HEK293 (cell line): Measurements from ENCODE around the gene CD109.

Source experiments
- CTCF ChIA-PET: fragments of 350-600 bp; formaldehyde crosslinking; extraction: SDS; loops from one replicate; lab custom pipeline; 2021; ENCODE audit warnings: antibody characterized with exemption; lab: Yijun Ruan, JAX
- POLR2A ChIA-PET: fragments of 300-600 bp; formaldehyde crosslinking; extraction: SDS; loops from one replicate; lab custom pipeline; 2020; ENCODE audit warnings: antibody characterized with exemption, inconsistent platforms; lab: Yijun Ruan, JAX
- H3K27ac ChIP-seq: fragments of 200-500 bp; sonication (Bioruptor generic); 2 replicates; pipeline ENCODE4 v1.5.1; 2014; ENCODE audit warnings: low read depth, low read length, control low read depth, inconsistent platforms; ENCODE audit errors: extremely low read depth
- H3K36me3 ChIP-seq, 2 experiments: fragments of 200-500 bp in 1 of 2; sonication (Bioruptor generic) in 1 of 2; 1 replicate in 1 of 2; 2 replicates in 1 of 2; pipeline ENCODE4 v1.5.1; 2014 to 2017; ENCODE audit warnings: inconsistent platforms in 2 of 2, low read length in 2 of 2; ENCODE audit not compliant: control insufficient read depth in 2 of 2, insufficient read depth in 1 of 2
- H3K4me1 ChIP-seq: fragments of 200-500 bp; sonication (Bioruptor generic); 2 replicates; pipeline ENCODE4 v1.5.1; 2014; ENCODE audit warnings: mild to moderate bottlenecking, low read length, inconsistent platforms; ENCODE audit not compliant: control insufficient read depth, insufficient read depth
- H3K4me3 ChIP-seq: 2 replicates; pipeline ENCODE4 v1.5.1; 2011; ENCODE audit warnings: low read depth, mild to moderate bottlenecking, control low read depth, low read length, moderate library complexity
- H3K9me3 ChIP-seq: fragments of 200-500 bp; sonication (Bioruptor generic); 2 replicates; pipeline ENCODE4 v1.5.1; 2014; ENCODE audit warnings: low read depth, low read length, inconsistent platforms; ENCODE audit not compliant: control insufficient read depth, insufficient read depth
- GFI1B ChIP-seq: fragments of 450-650 bp; formaldehyde crosslinking; IDR thresholded peaks from 2 replicates; pipeline ENCODE4 v1.5.1; 2016; ENCODE audit warnings: missing biosample characterization, missing genetic modification characterization
- IKZF3 ChIP-seq: fragments of 450-650 bp; IDR thresholded peaks from 2 replicates; pipeline ENCODE4 v1.5.0; 2018; ENCODE audit warnings: missing biosample characterization, mild to moderate bottlenecking, missing genetic modification characterization, moderate library complexity
- KLF7 ChIP-seq: fragments of 450-650 bp; formaldehyde crosslinking; IDR thresholded peaks from 2 replicates; pipeline ENCODE4 v1.5.1; 2016; ENCODE audit warnings: missing biosample characterization, missing genetic modification characterization, borderline replicate concordance
- KLF8 ChIP-seq: fragments of 450-650 bp; formaldehyde crosslinking; IDR thresholded peaks from 2 replicates; pipeline ENCODE4 v1.5.1; 2016; ENCODE audit warnings: missing biosample characterization, missing genetic modification characterization
- MEIS1 ChIP-seq: sonication (generic); formaldehyde crosslinking; IDR thresholded peaks from 2 replicates; pipeline ENCODE4 v1.8.1; 2022; ENCODE audit warnings: missing genetic modification reagents, mild to moderate bottlenecking, borderline replicate concordance
- REPIN1 ChIP-seq: fragments of 450-650 bp; formaldehyde crosslinking; IDR thresholded peaks from 2 replicates; pipeline ENCODE4 v1.5.1; 2017; ENCODE audit warnings: missing biosample characterization, missing genetic modification characterization, low read depth
- ZBTB1 ChIP-seq: fragments of 450-650 bp; formaldehyde crosslinking; IDR thresholded peaks from 2 replicates; pipeline ENCODE4 v1.5.1; 2016; ENCODE audit warnings: missing biosample characterization, missing genetic modification characterization
- ZBTB17 ChIP-seq: fragments of 450-650 bp; formaldehyde crosslinking; IDR thresholded peaks from 2 replicates; pipeline ENCODE4 v1.5.1; 2016; ENCODE audit warnings: missing biosample characterization, missing genetic modification characterization
- ZBTB26 ChIP-seq: fragments of 450-650 bp; formaldehyde crosslinking; optimal IDR thresholded peaks from 2 replicates; pipeline ENCODE3; 2016; ENCODE audit warnings: missing biosample characterization, mild to moderate bottlenecking, missing genetic modification characterization
- ZBTB49 ChIP-seq: fragments of 450-650 bp; formaldehyde crosslinking; IDR thresholded peaks from 2 replicates; pipeline ENCODE4 v1.5.1; 2016; ENCODE audit warnings: missing biosample characterization, missing genetic modification characterization, low read depth
- ZBTB6 ChIP-seq: fragments of 450-650 bp; formaldehyde crosslinking; IDR thresholded peaks from 2 replicates; pipeline ENCODE4 v1.5.1; 2017; ENCODE audit warnings: missing biosample characterization, missing genetic modification characterization
- ZNF10 ChIP-seq: fragments of 450-650 bp; formaldehyde crosslinking; IDR thresholded peaks from 2 replicates; pipeline ENCODE4 v1.5.1; 2017; ENCODE audit warnings: missing biosample characterization, missing genetic modification characterization
- ZNF292 ChIP-seq: fragments of 450-650 bp; formaldehyde crosslinking; IDR thresholded peaks from 2 replicates; pipeline ENCODE4 v1.5.1; 2016; ENCODE audit warnings: low read depth, missing biosample characterization, missing genetic modification characterization, borderline replicate concordance
- ZNF302 ChIP-seq: fragments of 450-650 bp; formaldehyde crosslinking; IDR thresholded peaks from 2 replicates; pipeline ENCODE4 v1.5.1; 2016; ENCODE audit warnings: missing biosample characterization, missing genetic modification characterization, low read depth
- ZNF341 ChIP-seq: fragments of 450-650 bp; formaldehyde crosslinking; IDR thresholded peaks from 2 replicates; pipeline ENCODE4; 2016; ENCODE audit warnings: low read depth, missing biosample characterization, missing genetic modification characterization
- ZNF37A ChIP-seq: fragments of 450-650 bp; IDR thresholded peaks from 2 replicates; pipeline ENCODE4 v1.5.1; 2018; ENCODE audit warnings: missing biosample characterization, missing genetic modification characterization
- ZNF394 ChIP-seq: fragments of 450-650 bp; formaldehyde crosslinking; IDR thresholded peaks from 2 replicates; pipeline ENCODE4 v1.5.1; 2016; ENCODE audit warnings: missing biosample characterization, missing genetic modification characterization, mild to moderate bottlenecking, moderate library complexity, borderline replicate concordance
- ZNF423 ChIP-seq: fragments of 450-650 bp; formaldehyde crosslinking; IDR thresholded peaks from 2 replicates; pipeline ENCODE4 v1.5.1; 2016; ENCODE audit warnings: missing biosample characterization, missing genetic modification characterization
- ZNF433 ChIP-seq: fragments of 450-650 bp; formaldehyde crosslinking; IDR thresholded peaks from 2 replicates; pipeline ENCODE4 v1.5.1; 2016; ENCODE audit warnings: missing biosample characterization, missing genetic modification characterization, low read depth
- ZNF514 ChIP-seq: fragments of 450-650 bp; formaldehyde crosslinking; IDR thresholded peaks from 2 replicates; pipeline ENCODE4 v1.5.1; 2016; ENCODE audit warnings: missing biosample characterization, missing genetic modification characterization
- ZNF645 ChIP-seq: fragments of 450-650 bp; formaldehyde crosslinking; IDR thresholded peaks from 2 replicates; pipeline ENCODE4; 2016; ENCODE audit warnings: missing biosample characterization, missing genetic modification characterization
- ZNF677 ChIP-seq: fragments of 450-650 bp; IDR thresholded peaks from 2 replicates; pipeline ENCODE4 v1.5.0; 2018; ENCODE audit warnings: missing biosample characterization, mild to moderate bottlenecking, missing genetic modification characterization, moderate library complexity
- ZSCAN18 ChIP-seq: fragments of 450-650 bp; formaldehyde crosslinking; IDR thresholded peaks from 2 replicates; pipeline ENCODE4 v1.5.1; 2016; ENCODE audit warnings: missing biosample characterization, missing genetic modification characterization

CD109 gene

GRCh38 chr6:73866305-73866704, 170.3 kb downstream of the CD109 start:
- Histone ChIP-seq H3K4me3 (no peak overlapping the region), H3K36me3 (no peaks in the 10 kb centered on the region), H3K9me3 (no peaks in the 10 kb centered on the region), H3K27ac (no peak overlapping the region), H3K4me1 (no peaks in the 10 kb centered on the region)
- no peak for TF ChIP-seq MEIS1 (CRISPR knock-in tag)
- TF ChIP-seq ZNF677 (tag by site-specific recombination), result no peak
- no peak for TF ChIP-seq ZNF423 (tag by site-specific recombination)
- TF ChIP-seq GFI1B (tag by site-specific recombination), result no peak
- no peak for TF ChIP-seq ZBTB26
- TF ChIP-seq ZNF645, result no peak
- TF ChIP-seq KLF8, result no peak
- no peak for TF ChIP-seq ZNF37A (tag by site-specific recombination)
- TF ChIP-seq REPIN1 (tag by site-specific recombination), result no peak
- no peak for TF ChIP-seq ZBTB6
- ChIA-PET CTCF (interaction anchor here (0.9 to 2.7 kb wide), 2 partner anchors 10 to 1344 kb away, joined by 3 to 13 read pairs; no protein-coding TSS in a partner anchor), POLR2A (no interaction called here)

- Histone ChIP-seq H3K4me3 (no peak overlapping the region), H3K27ac (no peak overlapping the region), H3K4me1 (no peaks in the 10 kb centered on the region), H3K36me3 (no peaks in the 10 kb centered on the region), H3K9me3 (no peaks in the 10 kb centered on the region)
- CTCF ChIA-PET, result interaction anchor here (0.8 kb wide), 1 partner anchor 63 kb away, joined by 3 read pairs; no protein-coding TSS in a partner anchor
- TF ChIP-seq IKZF3 (tag by site-specific recombination) (no peak), ZNF302 (tag by site-specific recombination) (no peak), ZNF10 (tag by site-specific recombination) (no peak), ZNF394 (tag by site-specific recombination) (no peak), ZSCAN18 (tag by site-specific recombination) (no peak), ZNF292 (tag by site-specific recombination) (no peak)
- POLR2A ChIA-PET, result no interaction called here
These were observed 171.4 kb downstream of the CD109 start for GRCh38 chr6:73867411-73867810.

GRCh38 chr6:73870907-73871306, 174.9 kb downstream of the CD109 start:
- H3K9me3 ChIP-seq, result no peaks in the 10 kb centered on the region
- H3K4me1 ChIP-seq, result no peaks in the 10 kb centered on the region
- POLR2A ChIA-PET, result no interaction called here
- H3K27ac ChIP-seq, result no peak overlapping the region
- CTCF ChIA-PET, result no interaction called here
- no peaks in the 10 kb centered on the region for H3K36me3 ChIP-seq
- TF ChIP-seq ZBTB17 (tag by site-specific recombination) (no peak), KLF7 (tag by site-specific recombination) (no peak), ZBTB49 (tag by site-specific recombination) (no peak), ZBTB1 (tag by site-specific recombination) (no peak), ZNF433 (tag by site-specific recombination) (no peak), ZNF514 (no peak), ZNF341 (tag by site-specific recombination) (no peak)
- no peak overlapping the region for H3K4me3 ChIP-seq
